C4-2B (cell line): ENCODE results near the gene SMURF1.

ENCODE experiments used
- ZFX ChIP-seq: fragments of 450-650 bp; IDR thresholded peaks from 2 replicates; pipeline ENCODE4 v1.6.1; 2017
- TF ChIP-seq, protein P1 (sequence below): fragments of 450-650 bp; conservative IDR thresholded peaks from 2 replicates; pipeline ENCODE4 v1.5.1; 2017; ENCODE audit warnings: mild to moderate bottlenecking

DNA sequence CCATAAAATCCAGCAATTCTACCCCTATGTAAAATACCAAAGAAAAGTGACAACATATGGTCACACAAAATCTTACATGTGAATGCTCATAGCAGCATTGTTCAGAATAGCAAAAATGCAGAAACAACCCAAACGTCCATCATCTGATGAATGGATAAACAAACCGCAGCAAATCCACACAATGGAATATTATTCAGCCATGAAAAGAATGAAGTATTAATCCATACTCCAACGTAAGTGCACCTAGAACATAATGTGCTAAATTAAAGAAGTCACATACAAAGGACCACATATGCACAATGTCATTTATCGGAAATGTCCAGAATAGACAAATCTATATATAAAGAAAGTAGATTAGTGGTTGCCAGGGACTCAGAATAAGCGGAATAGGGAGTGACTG, 57.4 kb downstream of the SMURF1 start:
- TF ChIP-seq, protein P1, sequence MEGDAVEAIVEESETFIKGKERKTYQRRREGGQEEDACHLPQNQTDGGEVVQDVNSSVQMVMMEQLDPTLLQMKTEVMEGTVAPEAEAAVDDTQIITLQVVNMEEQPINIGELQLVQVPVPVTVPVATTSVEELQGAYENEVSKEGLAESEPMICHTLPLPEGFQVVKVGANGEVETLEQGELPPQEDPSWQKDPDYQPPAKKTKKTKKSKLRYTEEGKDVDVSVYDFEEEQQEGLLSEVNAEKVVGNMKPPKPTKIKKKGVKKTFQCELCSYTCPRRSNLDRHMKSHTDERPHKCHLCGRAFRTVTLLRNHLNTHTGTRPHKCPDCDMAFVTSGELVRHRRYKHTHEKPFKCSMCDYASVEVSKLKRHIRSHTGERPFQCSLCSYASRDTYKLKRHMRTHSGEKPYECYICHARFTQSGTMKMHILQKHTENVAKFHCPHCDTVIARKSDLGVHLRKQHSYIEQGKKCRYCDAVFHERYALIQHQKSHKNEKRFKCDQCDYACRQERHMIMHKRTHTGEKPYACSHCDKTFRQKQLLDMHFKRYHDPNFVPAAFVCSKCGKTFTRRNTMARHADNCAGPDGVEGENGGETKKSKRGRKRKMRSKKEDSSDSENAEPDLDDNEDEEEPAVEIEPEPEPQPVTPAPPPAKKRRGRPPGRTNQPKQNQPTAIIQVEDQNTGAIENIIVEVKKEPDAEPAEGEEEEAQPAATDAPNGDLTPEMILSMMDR = no peak
- no peak for TF ChIP-seq ZFX
